ENCODE data around the gene ETFA. TPM values are rescaled to one million over a fixed set of nuclear protein-coding genes. Genes with fewer than 3 reads are reported as not detected.

Gene ETFA
- total RNA-seq, 3 donors from 2014 or later = 172 to 286 (median 213) TPM

GRCh38 chr15:76191539-76192244, 119.6 kb downstream of the ETFA start:
- Histone ChIP-seq H3K9me3 (no peaks in the 10 kb centered on the region), H3K4me3 (no peak overlapping the region), H3K4me1 (ENCODE audit: low read depth) (peaks cover 12% of the 10 kb centered on the region), H3K36me3 (ENCODE audit: low read depth) (no peaks in the 10 kb centered on the region)
- intact Hi-C loops (cut with DNase I, micrococcal nuclease) = no loop called here
- no peak for DNase-seq
- ATAC-seq = no peak
- TF ChIP-seq CTCF (IDR thresholded peaks at IDR 0.05) = no peak

- no peaks in the 10 kb centered on the region for H3K36me3 ChIP-seq (ENCODE audit: low read depth)
- peaks cover 9% of the 10 kb centered on the region for H3K4me1 ChIP-seq (ENCODE audit: low read depth)
- no peaks in the 10 kb centered on the region for H3K9me3 ChIP-seq
- H3K4me3 ChIP-seq = no peak overlapping the region
- intact Hi-C loops (cut with DNase I, micrococcal nuclease) = no loop called here
- TF ChIP-seq CTCF (IDR thresholded peaks at IDR 0.05) = peak; percentile 78
- peak; percentile 80 to 90 (median 89) for DNase-seq
- peak; percentile 92 for ATAC-seq
These were observed 120.3 kb downstream of the ETFA start for GRCh38 chr15:76190751-76191538.

- TF ChIP-seq CTCF (IDR thresholded peaks at IDR 0.05) = no peak
- Histone ChIP-seq H3K4me1 (ENCODE audit: low read depth) (peaks cover 9% of the 10 kb centered on the region), H3K9me3 (no peaks in the 10 kb centered on the region), H3K36me3 (ENCODE audit: low read depth) (no peaks in the 10 kb centered on the region), H3K4me3 (no peak overlapping the region)
- intact Hi-C loops (cut with DNase I, micrococcal nuclease) = no loop called here
- DNase-seq (no peak), ATAC-seq (no peak)
These were observed 121.2 kb downstream of the ETFA start for GRCh38 chr15:76190070-76190564.

GRCh38 chr15:76189106-76189505, 122.2 kb downstream of the ETFA start:
- DNase-seq (no peak), ATAC-seq (no peak)
- H3K4me1 ChIP-seq (ENCODE audit: low read depth) = peaks cover 9% of the 10 kb centered on the region
- H3K4me3 ChIP-seq = no peak overlapping the region
- intact Hi-C loops (cut with DNase I, micrococcal nuclease) = loop anchor here in 1 of 2 donors (10.0 kb wide), 1 partner anchor 146 kb away; the partner anchor contains the start of gene ISL2
- no peak for TF ChIP-seq CTCF (IDR thresholded peaks at IDR 0.05)
- no peaks in the 10 kb centered on the region for H3K36me3 ChIP-seq (ENCODE audit: low read depth)
- no peaks in the 10 kb centered on the region for H3K9me3 ChIP-seq

GRCh38 chr15:76187163-76187562, 124.1 kb downstream of the ETFA start:
- intact Hi-C loops (cut with DNase I, micrococcal nuclease) = loop anchor here in 1 of 2 donors (10.0 kb wide), 1 partner anchor 148 kb away; the partner anchor contains the start of gene ISL2
- Histone ChIP-seq H3K4me1 (ENCODE audit: low read depth) (peaks cover 9% of the 10 kb centered on the region), H3K36me3 (ENCODE audit: low read depth) (no peaks in the 10 kb centered on the region), H3K4me3 (no peak overlapping the region), H3K9me3 (no peaks in the 10 kb centered on the region)
- TF ChIP-seq CTCF (IDR thresholded peaks at IDR 0.05) = no peak
- ATAC-seq (no peak), DNase-seq (no peak)

Measured in mucosa of descending colon (tissue), 3 donors.